ENCODE results near the gene IER5L.
"Not testable (repeated sequence)": the region's sequence is repeated elsewhere in the genome, so short reads cannot be mapped to it uniquely, and the experiment has no call there.

The IER5L gene

GRCh38 chr9:129138144-129138462 lies 40.0 kb downstream of the IER5L start:
- no peak for DNase-seq

GRCh38 chr9:129137292-129138143 lies 40.5 kb downstream of the IER5L start:
- DNase-seq = no peak

GRCh38 chr9:129136446-129137035 lies 41.5 kb downstream of the IER5L start:
- no peak for DNase-seq

GRCh38 chr9:129135476-129135875 lies 42.6 kb downstream of the IER5L start:
- no peak for DNase-seq

- no peak for DNase-seq
Observed at GRCh38 chr9:129133082-129133481, 45.0 kb downstream of the IER5L start.

GRCh38 chr9:129131300-129132145 lies 46.5 kb downstream of the IER5L start:
- no peak for DNase-seq

- no peak for DNase-seq
Observed at GRCh38 chr9:129130791-129131190, 47.3 kb downstream of the IER5L start.

- not testable (repeated sequence) for DNase-seq
Observed at GRCh38 chr9:129130271-129130670, 47.8 kb downstream of the IER5L start.

- no peak for DNase-seq
Observed at GRCh38 chr9:129128689-129129088, 49.4 kb downstream of the IER5L start.

GRCh38 chr9:129126749-129127618 lies 51.1 kb downstream of the IER5L start:
- DNase-seq = peak; percentile 78

Measured in NCI-H524 treated with DMSO at 0.1 percent for 48 hours (cell line).